ENCODE data around the gene SCAPER. TPM values are rescaled to one million over a fixed set of nuclear protein-coding genes. Genes with fewer than 3 reads are reported as not detected.
A peak's percentile ranks its signal among the peaks of the same experiment; 100 is the strongest.

Gene SCAPER
- polyA plus RNA-seq, 4 donors, result 8.1 to 25.9 (median 14.0) TPM

DNA sequence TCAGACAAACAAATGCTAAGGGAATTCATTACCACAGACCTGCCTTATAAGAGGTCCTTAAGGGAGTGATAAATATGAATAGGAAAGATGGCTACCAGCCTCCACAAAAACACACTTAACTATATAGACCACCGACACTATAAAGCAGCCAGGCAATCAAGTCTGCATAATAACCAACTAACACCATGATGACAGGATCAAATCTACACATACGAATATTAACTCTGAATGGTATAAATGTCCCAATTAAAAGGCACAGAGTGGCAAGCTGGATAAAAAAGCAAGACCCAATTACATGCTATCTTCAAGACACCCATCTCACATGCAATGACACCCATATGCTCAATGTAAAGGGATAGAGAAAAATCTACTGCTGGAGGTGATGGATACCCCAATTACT, 221.1 kb downstream of the SCAPER start:
- H3K9me3 ChIP-seq (ENCODE audit: control insufficient read depth in 2 of 2, insufficient read depth in 1 of 2, low read depth in 1 of 2, low read length in 1 of 2), result peaks cover 0 to 7% of the 10 kb centered on the region in 2 donors
- no peak for DNase-seq
- H3K27ac ChIP-seq (ENCODE audit: low read depth in 1 of 3, low read length in 2 of 3), result no peak overlapping the region
- no peaks in the 10 kb centered on the region for H3K4me1 ChIP-seq (ENCODE audit: control insufficient read depth in 3 of 3, insufficient read depth in 2 of 3, low read depth in 1 of 3, low read length in 2 of 3)
- no peak overlapping the region for H3K4me3 ChIP-seq (ENCODE audit: low read depth in 1 of 3, low read length in 3 of 3)
- 95 to 98% (median 96%) methylated on average over 2 of the region's 2 CpGs for WGBS, 3 donors
- no peaks in the 10 kb centered on the region for H3K27me3 ChIP-seq (ENCODE audit: control insufficient read depth in 3 of 3, insufficient read depth in 3 of 3, low read length in 3 of 3)
- FAIRE-seq, result no peak
- H3K36me3 ChIP-seq (ENCODE audit: control insufficient read depth in 3 of 3, insufficient read depth in 2 of 3, low read depth in 1 of 3, low read length in 3 of 3), result peaks cover 0 to 11% (median 2%) of the 10 kb centered on the region in 3 donors

DNA sequence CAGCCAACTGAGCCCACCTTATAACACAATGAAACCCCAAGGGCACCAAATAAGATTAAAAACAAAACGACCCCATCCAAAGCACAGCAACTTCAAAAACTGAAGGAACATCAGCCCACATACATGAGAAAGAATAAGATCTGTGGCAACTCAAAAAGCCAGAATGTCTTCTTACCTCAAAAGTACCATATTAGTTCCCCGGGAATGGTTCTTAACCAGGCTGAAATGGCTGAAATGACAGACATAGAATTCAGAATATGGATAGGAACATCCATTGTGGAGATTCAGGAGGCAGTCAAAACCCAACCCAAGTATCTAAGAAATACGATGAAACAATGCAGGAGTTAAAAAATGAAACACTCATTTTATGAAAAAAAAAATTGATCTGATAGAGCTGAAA, 222.3 kb downstream of the SCAPER start:
- Histone ChIP-seq H3K4me1 (ENCODE audit: control insufficient read depth in 3 of 3, insufficient read depth in 2 of 3, low read depth in 1 of 3, low read length in 2 of 3) (no peaks in the 10 kb centered on the region), H3K9me3 (ENCODE audit: control insufficient read depth in 2 of 2, insufficient read depth in 1 of 2, low read depth in 1 of 2, low read length in 1 of 2) (peaks cover 0 to 7% of the 10 kb centered on the region in 2 donors), H3K27ac (ENCODE audit: low read depth in 1 of 3, low read length in 2 of 3) (no peak overlapping the region), H3K36me3 (ENCODE audit: control insufficient read depth in 3 of 3, insufficient read depth in 2 of 3, low read depth in 1 of 3, low read length in 3 of 3) (peaks cover 0 to 11% (median 2%) of the 10 kb centered on the region in 3 donors), H3K4me3 (ENCODE audit: low read depth in 1 of 3, low read length in 3 of 3) (no peak overlapping the region), H3K27me3 (ENCODE audit: control insufficient read depth in 3 of 3, insufficient read depth in 3 of 3, low read length in 3 of 3) (no peaks in the 10 kb centered on the region)
- WGBS, 3 donors, result 96 to 98% (median 98%) methylated on average over 3 of the region's 3 CpGs
- no peak for FAIRE-seq
- no peak for DNase-seq

DNA sequence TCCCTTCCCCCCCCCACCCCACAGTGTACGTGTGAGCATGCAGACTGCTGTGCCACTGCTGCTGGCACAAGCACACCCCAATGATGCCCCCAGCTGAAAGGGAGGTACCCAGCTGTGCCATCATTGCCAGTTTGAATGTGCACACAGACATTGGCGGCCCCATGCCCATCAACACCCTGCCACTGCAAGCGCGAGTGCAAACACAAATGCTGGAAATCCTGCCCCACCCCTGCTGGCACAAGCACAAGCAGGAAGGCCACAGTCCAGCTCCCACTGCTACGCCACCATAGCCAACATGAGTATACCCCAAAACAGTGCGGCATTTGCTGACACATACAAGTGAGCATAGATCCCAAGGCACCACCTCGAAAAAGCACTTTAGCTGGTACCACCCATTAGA, 222.9 kb downstream of the SCAPER start:
- Histone ChIP-seq H3K4me1 (ENCODE audit: control insufficient read depth in 3 of 3, insufficient read depth in 2 of 3, low read depth in 1 of 3, low read length in 2 of 3) (no peaks in the 10 kb centered on the region), H3K9me3 (ENCODE audit: control insufficient read depth in 2 of 2, insufficient read depth in 1 of 2, low read depth in 1 of 2, low read length in 1 of 2) (peaks cover 0 to 3% of the 10 kb centered on the region in 2 donors), H3K27me3 (ENCODE audit: control insufficient read depth in 3 of 3, insufficient read depth in 3 of 3, low read length in 3 of 3) (no peaks in the 10 kb centered on the region), H3K4me3 (ENCODE audit: low read depth in 1 of 3, low read length in 3 of 3) (no peak overlapping the region), H3K36me3 (ENCODE audit: control insufficient read depth in 3 of 3, insufficient read depth in 2 of 3, low read depth in 1 of 3, low read length in 3 of 3) (peaks cover 0 to 11% (median 2%) of the 10 kb centered on the region in 3 donors), H3K27ac (ENCODE audit: low read depth in 1 of 3, low read length in 2 of 3) (no peak overlapping the region)
- WGBS, 3 donors, result 89 to 99% (median 98%) methylated on average over 7 of the region's 7 CpGs
- no peak for FAIRE-seq
- DNase-seq, result no peak

DNA sequence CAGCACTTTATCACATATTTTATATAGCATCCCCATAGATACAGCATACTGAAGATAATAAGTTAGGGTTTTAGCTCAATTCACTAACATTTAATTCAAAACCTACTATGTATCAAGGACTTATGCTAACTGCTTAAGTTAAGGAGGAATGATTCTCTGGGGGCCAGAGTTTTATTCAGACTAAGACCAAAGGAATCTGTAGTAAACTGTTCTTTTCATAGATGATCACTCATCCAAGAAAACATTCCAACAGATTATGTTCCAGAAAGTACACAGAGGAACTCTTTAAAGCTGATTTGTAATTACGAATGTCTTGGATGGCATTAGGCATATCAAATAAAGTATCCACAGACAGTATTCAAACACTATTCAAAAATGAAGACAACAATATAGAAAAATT, 226.4 kb downstream of the SCAPER start:
- no peak for DNase-seq
- H3K36me3 ChIP-seq (ENCODE audit: control insufficient read depth in 3 of 3, insufficient read depth in 2 of 3, low read depth in 1 of 3, low read length in 3 of 3), result peaks cover 0 to 11% (median 2%) of the 10 kb centered on the region in 3 donors
- no peak overlapping the region for H3K4me3 ChIP-seq (ENCODE audit: low read depth in 1 of 3, low read length in 3 of 3)
- 69 to 94% (median 92%) methylated on average over 1 of the region's 1 CpG for WGBS, 3 donors
- H3K27ac ChIP-seq (ENCODE audit: low read depth in 1 of 3, low read length in 2 of 3), result no peak overlapping the region
- no peaks in the 10 kb centered on the region for H3K4me1 ChIP-seq (ENCODE audit: control insufficient read depth in 3 of 3, insufficient read depth in 2 of 3, low read depth in 1 of 3, low read length in 2 of 3)
- H3K9me3 ChIP-seq (ENCODE audit: control insufficient read depth in 2 of 2, insufficient read depth in 1 of 2, low read depth in 1 of 2, low read length in 1 of 2), result peaks cover 0 to 3% of the 10 kb centered on the region in 2 donors
- no peak for FAIRE-seq
- H3K27me3 ChIP-seq (ENCODE audit: control insufficient read depth in 3 of 3, insufficient read depth in 3 of 3, low read length in 3 of 3), result no peaks in the 10 kb centered on the region

DNA sequence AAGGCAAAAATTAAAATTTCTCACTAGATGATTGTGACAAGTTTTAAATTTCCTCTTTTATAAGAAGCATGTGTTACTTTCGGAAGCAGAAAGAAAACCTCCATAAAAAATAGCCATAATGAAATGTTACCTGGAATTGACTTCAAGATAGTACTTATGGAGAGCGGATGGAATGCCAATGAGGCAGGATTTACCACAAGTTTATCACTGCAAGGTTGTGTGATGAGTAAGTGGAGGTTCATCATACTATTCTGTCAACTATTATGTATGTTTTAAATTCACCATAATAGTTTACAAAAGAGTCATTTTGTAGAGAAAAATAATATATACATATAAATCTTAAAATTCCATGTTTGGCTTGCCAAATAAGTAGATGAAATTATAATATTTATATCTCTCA, 230.3 kb downstream of the SCAPER start:
- DNase-seq, result no peak
- H3K4me1 ChIP-seq (ENCODE audit: control insufficient read depth in 3 of 3, insufficient read depth in 2 of 3, low read depth in 1 of 3, low read length in 2 of 3), result no peaks in the 10 kb centered on the region
- no peak for FAIRE-seq
- H3K4me3 ChIP-seq (ENCODE audit: low read depth in 1 of 3, low read length in 3 of 3), result no peak overlapping the region
- WGBS, 3 donors, result 92 to 100% (median 93%) methylated on average over 2 of the region's 2 CpGs
- no peaks in the 10 kb centered on the region for H3K9me3 ChIP-seq (ENCODE audit: control insufficient read depth in 2 of 2, insufficient read depth in 1 of 2, low read depth in 1 of 2, low read length in 1 of 2)
- no peaks in the 10 kb centered on the region for H3K36me3 ChIP-seq (ENCODE audit: control insufficient read depth in 3 of 3, insufficient read depth in 2 of 3, low read depth in 1 of 3, low read length in 3 of 3)
- H3K27me3 ChIP-seq (ENCODE audit: control insufficient read depth in 3 of 3, insufficient read depth in 3 of 3, low read length in 3 of 3), result no peaks in the 10 kb centered on the region
- no peak overlapping the region for H3K27ac ChIP-seq (ENCODE audit: low read depth in 1 of 3, low read length in 2 of 3)

DNA sequence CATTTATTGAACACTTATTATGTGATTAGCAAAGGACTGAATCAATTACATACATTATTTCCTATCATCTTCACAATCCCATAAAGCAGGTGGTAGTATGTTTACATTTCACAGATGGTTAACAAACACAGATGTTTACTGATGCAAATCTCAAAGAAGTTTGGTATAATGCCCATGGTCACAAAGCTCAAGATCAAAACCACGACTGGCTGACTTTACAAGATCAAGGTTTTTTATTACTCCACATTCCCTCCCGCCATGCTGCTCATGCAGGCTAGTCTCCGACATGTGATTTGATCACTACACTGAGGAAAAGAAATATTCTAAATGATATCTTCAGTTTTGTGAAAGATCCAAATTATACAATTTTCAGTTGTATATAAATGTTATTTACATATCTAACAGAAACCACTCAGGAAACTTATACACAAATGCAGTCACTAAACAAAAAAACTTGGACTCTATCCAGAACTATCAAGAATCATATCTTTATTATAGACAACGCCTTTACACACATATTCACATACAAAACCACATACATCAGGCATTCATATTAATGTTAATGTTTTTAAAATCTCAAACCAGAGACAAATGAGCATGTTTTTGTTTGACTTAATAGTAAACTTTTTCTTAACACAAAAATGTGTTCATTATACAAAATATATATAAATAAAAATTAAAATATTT, 235.5 kb downstream of the SCAPER start:
- H3K9me3 ChIP-seq (ENCODE audit: control insufficient read depth in 2 of 2, insufficient read depth in 1 of 2, low read depth in 1 of 2, low read length in 1 of 2), result no peaks in the 10 kb centered on the region
- no peak overlapping the region for H3K27ac ChIP-seq (ENCODE audit: low read depth in 1 of 3, low read length in 2 of 3)
- no peaks in the 10 kb centered on the region for H3K36me3 ChIP-seq (ENCODE audit: control insufficient read depth in 3 of 3, insufficient read depth in 2 of 3, low read depth in 1 of 3, low read length in 3 of 3)
- DNase-seq, result peak in 1 of 2 donors; percentile 28
- H3K4me3 ChIP-seq (ENCODE audit: low read depth in 1 of 3, low read length in 3 of 3), result no peak overlapping the region
- no peaks in the 10 kb centered on the region for H3K27me3 ChIP-seq (ENCODE audit: control insufficient read depth in 3 of 3, insufficient read depth in 3 of 3, low read length in 3 of 3)
- no peaks in the 10 kb centered on the region for H3K4me1 ChIP-seq (ENCODE audit: control insufficient read depth in 3 of 3, insufficient read depth in 2 of 3, low read depth in 1 of 3, low read length in 2 of 3)
- FAIRE-seq, result no peak
- WGBS, 3 donors, result 60 to 73% (median 61%) methylated on average over 4 of the region's 4 CpGs

DNA sequence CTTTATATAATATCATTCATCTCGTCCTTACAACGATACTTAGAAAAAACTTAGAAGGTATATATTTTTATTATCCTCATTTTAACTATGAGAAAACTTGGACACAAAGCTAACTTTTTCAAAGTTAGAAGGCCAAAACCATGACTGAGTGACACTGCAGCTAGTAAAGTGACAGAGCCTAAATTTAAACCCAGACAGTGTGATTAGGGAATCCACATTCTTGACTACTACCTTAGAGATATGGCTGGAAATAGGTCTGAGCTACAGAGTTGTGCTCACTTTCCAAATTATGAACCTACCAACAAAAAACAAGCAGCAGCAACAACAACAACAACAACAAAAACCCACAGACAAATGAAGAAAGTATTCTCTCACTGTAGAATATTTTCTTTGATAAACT, 236.2 kb downstream of the SCAPER start:
- DNase-seq (no peak), FAIRE-seq (no peak)
- H3K27me3 ChIP-seq (ENCODE audit: control insufficient read depth in 3 of 3, insufficient read depth in 3 of 3, low read length in 3 of 3), result no peaks in the 10 kb centered on the region
- no peaks in the 10 kb centered on the region for H3K36me3 ChIP-seq (ENCODE audit: control insufficient read depth in 3 of 3, insufficient read depth in 2 of 3, low read depth in 1 of 3, low read length in 3 of 3)
- no peak overlapping the region for H3K4me3 ChIP-seq (ENCODE audit: low read depth in 1 of 3, low read length in 3 of 3)
- no peak overlapping the region for H3K27ac ChIP-seq (ENCODE audit: low read depth in 1 of 3, low read length in 2 of 3)
- 96 to 100% (median 97%) methylated on average over 2 of the region's 2 CpGs for WGBS, 3 donors
- H3K4me1 ChIP-seq (ENCODE audit: control insufficient read depth in 3 of 3, insufficient read depth in 2 of 3, low read depth in 1 of 3, low read length in 2 of 3), result no peaks in the 10 kb centered on the region
- H3K9me3 ChIP-seq (ENCODE audit: control insufficient read depth in 2 of 2, insufficient read depth in 1 of 2, low read depth in 1 of 2, low read length in 1 of 2), result no peaks in the 10 kb centered on the region

DNA sequence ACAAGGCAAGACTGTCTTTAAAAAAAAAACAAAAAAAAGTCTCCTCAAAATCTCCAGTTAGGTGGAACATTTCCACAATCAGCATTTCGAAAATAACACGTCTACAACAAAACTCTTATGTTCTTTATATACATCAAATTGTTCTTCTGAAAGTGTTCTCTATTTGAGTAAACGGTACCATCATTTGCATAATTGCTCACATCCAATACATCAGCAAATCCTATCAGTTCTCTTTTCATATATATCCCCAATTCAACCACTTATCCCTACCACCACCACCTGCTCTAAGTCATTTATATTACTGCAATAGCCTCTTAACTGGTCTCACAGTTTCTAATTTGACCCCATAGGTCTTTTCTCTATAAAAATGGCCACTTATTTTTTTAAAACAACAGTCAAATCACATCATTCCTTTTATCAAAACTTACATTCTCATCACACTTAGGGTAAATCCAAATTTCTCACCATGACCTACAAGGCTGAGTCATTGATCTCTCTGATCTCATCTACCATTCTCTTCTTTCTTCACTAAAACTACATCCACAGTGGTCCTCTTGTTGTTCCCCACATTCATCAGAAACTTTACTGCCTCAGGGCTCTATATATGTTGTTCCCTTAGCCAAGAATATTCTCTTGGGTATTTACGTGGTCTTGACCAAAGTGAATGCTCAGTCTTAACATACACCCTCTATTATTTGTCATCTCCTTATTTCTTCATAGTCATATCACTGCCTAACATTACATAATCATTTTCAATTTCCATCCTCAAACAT, 237.0 kb downstream of the SCAPER start:
- H3K4me1 ChIP-seq (ENCODE audit: control insufficient read depth in 3 of 3, insufficient read depth in 2 of 3, low read depth in 1 of 3, low read length in 2 of 3), result no peaks in the 10 kb centered on the region
- DNase-seq (no peak), FAIRE-seq (no peak)
- H3K27ac ChIP-seq (ENCODE audit: low read depth in 1 of 3, low read length in 2 of 3), result no peak overlapping the region
- WGBS, 3 donors, result 80 to 94% (median 89%) methylated on average over 4 of the region's 4 CpGs
- no peaks in the 10 kb centered on the region for H3K27me3 ChIP-seq (ENCODE audit: control insufficient read depth in 3 of 3, insufficient read depth in 3 of 3, low read length in 3 of 3)
- no peak overlapping the region for H3K4me3 ChIP-seq (ENCODE audit: low read depth in 1 of 3, low read length in 3 of 3)
- H3K9me3 ChIP-seq (ENCODE audit: control insufficient read depth in 2 of 2, insufficient read depth in 1 of 2, low read depth in 1 of 2, low read length in 1 of 2), result no peaks in the 10 kb centered on the region
- H3K36me3 ChIP-seq (ENCODE audit: control insufficient read depth in 3 of 3, insufficient read depth in 2 of 3, low read depth in 1 of 3, low read length in 3 of 3), result no peaks in the 10 kb centered on the region

All from small intestine (tissue), 7 donors.